NCI-H1092 treated with DMSO at 0.1 percent for 48 hours (cell line): ENCODE data around the gene SNTB2.

ENCODE experiments used
- DNase-seq: peaks from one replicate; lab custom pipeline; 2025; lab: John Stamatoyannopoulos, UW

SNTB2 gene

DNA sequence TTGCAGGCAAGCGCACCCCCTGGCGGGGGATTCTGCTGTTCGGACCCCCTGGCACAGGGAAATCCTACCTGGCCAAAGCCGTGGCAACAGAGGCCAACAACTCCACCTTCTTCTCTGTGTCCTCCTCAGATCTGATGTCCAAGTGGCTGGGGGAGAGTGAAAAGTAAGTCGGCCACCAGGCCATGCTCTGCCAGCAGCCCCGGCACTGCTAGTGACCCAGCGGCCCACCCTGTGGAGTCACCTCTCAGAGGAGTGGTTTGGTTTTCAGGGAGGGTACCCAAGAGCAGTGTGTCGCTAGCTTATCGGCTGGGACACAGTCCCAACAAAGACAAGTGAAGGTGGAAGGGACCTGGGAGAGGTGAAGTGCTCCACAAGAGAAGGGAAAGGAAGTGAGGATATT is 132.4 kb downstream of the SNTB2 start:
- DNase-seq, result no peak

DNA sequence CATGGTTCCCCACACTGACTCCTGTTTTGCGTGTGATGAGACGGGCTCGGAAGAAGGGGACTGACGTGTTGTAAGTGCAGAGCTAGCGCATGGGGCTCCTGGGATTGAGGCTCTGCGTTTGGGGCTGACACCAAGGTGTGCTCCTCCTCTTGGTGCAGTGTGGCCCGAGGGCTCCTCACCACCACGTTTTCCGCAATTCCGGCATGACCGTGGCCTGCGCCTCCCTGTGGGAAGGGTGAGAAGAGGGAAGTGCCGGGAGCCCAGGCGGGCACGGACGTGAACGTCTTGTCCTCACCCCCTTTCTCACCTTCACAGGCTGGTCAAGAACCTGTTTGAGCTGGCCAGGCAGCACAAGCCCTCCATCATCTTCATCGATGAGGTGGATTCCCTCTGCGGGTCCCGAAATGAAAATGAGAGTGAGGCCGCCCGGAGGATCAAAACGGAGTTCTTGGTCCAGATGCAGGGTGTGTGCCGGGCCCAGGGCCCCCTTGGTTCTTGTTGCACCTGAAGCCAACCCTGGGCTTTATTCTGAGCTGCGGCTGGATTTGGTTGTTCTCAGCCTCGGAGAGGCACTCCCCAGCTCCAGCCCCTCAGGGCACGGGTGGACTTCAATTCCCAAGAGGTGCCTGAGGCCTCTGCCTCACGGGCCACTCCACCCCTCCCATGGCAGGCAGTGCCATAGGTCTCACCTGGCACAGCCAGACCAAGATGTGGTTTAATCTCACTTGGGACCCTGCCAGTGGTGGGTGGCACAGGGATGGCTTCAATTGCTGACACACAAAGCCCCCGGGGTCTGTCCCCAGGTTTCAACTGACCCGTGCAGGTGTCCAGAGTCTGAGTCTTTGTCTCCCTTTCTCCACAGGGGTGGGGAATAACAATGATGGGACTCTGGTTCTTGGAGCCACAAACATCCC is 133.1 kb downstream of the SNTB2 start:
- no peak for DNase-seq

DNA sequence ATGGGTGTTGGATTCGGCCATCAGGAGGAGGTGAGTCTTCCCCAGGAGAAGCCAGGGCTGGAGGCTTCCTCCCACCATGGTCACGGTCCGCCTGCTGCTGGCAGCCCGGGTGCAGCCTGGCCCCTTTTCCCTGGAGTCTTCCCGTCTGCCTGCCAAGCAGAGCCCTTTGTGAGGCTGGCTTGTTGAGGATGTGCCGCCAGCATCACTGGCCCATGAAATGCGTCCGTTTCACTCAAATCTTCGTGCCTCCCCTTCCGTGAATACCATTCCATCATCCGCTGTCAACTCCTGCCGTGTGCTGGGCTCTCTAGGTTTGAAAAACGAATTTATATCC is 133.7 kb downstream of the SNTB2 start:
- DNase-seq, result no peak

GRCh38 chr16:69321080-69321479 is 134.1 kb downstream of the SNTB2 start:
- no peak for DNase-seq

DNA sequence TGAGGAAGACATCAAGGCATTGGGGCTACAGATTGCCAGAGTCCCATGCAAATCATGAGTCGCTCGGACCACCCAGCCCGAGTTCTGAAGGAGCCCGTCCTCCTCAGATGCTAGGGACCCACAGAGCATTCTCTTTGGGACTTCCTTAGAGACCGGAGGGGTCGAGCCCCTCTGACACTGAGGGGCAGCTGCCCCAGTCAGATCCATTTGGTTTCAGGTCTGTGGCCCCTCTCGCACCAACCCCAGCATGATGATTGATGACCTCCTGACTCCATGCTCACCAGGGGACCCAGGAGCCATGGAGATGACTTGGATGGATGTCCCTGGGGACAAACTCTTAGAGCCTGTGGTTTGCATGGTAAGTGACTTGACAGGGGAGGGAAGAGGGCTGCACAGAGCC is 135.4 kb downstream of the SNTB2 start:
- no peak for DNase-seq

DNA sequence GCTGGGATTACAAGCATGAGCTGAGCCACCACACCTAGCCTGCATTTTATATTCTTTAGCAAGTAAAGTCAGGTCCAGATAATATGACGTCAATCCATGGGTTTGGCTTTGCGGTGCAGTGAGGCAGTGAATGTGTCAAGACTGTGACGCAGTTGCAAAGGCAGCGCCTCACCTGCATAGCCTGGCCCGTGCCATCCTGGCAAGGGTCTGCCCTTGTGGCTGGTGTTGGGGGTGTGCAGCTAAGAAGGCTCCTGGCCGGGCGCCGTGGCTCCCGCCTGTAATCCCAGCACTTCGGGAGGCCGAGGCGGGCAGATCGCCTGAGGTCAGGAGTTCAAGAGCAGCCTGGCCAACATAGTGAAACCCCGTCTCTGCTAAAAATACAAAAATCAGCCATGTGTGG is 136.5 kb downstream of the SNTB2 start:
- no peak for DNase-seq

DNA sequence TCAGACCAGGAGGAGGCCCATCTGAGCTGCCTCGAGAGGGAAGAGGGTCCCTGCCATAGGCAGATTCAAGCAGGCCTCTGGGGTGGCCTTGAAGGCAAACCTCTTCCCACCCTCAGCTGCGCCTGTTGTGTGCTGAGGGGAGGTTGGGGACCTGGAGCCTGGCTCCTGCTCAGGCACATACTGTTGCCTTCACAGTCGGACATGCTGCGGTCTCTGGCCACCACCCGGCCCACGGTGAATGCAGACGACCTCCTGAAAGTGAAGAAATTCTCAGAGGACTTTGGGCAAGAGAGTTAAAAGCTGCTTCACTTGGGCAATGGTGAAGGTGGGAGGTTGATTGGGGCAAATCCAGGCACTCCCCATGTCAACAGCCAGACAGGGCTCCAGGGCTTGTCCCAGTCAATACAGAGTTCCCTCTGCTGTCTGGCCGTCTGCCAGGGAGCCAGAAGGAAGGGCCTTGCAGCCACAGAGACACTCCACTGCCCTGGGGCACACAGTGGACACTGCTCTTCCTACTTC is 137.1 kb downstream of the SNTB2 start:
- DNase-seq, result no peak

DNA sequence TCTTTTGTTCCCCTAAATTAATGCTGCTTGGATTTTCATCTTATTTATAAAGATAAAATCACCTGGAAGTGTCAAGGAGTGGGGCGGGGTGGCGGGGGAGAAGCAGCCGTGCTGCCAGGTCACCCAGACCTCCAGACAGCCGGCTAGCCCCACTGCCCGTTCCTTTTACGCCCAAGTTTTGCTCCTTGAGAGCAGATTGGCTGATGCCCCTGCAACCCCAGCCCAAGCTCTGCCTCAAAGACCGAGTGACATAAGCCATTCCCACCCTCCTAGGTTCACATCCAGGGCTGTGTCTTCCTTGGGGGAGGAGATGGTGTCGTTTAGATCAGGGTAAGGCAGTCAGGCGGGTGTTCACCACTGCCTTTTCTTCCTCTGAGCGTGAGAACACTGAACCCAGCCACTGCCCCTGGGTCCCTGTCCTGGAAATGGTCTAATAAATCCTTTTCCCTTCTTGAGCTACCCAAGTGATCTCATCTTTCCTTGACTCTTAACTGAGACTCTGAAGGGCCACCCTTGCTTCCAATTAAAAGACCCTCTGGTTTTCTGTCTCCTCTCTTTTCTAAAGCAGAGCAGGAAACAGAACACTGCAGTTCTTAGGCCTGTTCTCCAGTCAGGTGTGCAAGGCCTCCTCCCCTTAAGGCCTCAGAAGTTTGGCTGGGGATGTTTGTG is 137.8 kb downstream of the SNTB2 start:
- no peak for DNase-seq

- DNase-seq, result no peak
Observed at GRCh38 chr16:69325784-69326171, 138.8 kb downstream of the SNTB2 start.

- DNase-seq, result no peak
Observed at GRCh38 chr16:69326172-69326873, 139.4 kb downstream of the SNTB2 start.

DNA sequence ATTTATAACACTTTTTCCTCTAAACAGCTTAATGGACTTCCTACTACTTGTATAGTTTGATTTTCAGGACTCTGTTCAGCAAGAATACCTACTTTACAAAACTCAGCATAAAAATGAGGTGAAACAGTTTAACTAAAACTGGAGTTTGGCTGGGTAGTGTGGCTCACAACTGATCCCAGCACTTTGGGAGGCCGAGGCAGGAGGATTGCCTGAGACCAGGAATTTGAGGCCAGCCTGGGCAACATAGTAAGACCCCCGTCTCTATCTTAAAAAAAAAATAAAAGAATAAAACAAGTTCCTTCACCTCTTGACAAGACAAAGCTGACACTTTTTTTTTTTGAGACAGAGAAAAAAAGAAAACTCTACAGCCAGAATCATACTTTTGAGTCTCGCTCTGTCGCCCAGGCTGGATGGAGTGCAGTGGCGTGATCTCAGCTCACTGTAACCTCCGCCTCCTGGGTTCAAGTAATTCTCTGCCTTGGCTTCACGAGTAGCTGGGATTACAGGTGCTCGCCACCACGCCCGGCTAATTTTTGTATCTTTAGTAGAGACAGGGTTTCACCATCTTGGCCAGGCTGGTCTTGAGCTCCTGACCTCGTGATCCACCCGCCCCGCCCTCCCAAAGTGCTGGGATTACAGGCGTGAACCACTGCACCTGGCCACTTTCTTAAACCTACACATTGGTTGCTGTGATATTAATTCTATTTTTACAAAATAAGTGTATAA is 140.8 kb downstream of the SNTB2 start:
- no peak for DNase-seq

- no peak for DNase-seq
Observed at GRCh38 chr16:69328854-69329316, 141.9 kb downstream of the SNTB2 start.

GRCh38 chr16:69329369-69330285 is 142.7 kb downstream of the SNTB2 start:
- no peak for DNase-seq

DNA sequence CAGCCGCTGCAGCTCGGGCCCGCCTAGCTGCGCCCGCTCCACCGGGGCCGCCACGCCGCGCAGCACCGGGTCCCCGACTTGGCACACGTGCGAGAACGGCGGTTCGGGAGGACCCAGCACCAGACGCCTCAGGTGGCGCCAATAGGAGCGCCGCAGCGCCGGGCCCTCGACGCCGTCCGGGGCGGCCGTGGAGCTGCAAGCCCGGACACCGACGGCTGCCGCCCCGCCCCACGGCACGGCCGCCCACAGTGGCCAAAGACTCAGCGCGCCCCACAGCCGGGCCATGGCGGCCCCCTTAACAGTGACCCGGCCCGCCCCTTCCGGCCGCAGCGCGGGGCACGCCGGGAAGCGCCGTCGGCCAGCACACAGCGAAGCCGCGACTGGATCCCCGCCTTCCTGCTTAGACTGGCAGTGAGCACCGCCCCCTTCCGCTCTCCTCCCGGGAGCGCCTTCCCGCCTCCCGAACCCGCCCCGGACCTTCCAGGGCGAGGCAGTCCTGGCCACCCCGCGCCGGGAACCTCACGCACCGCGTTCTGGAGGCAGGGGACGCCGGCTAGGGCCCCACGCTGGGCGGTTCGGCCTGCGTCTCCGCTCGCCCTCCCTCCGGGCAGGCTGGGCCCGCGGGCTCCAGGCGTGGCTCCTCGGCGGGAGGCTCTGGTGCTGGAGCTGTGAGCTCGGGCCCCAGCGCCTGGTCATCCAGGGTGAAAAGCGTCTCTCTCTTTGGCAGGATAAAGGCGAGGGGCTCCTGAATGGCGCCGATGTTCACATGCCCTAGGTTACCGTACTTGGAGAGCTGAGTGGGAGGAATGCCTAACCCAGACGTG is 143.5 kb downstream of the SNTB2 start, which contains the start of gene PDF:
Gene PDF (minus strand): TSS at position 303 of the 824 bp plus-strand sequence. CDS start 18 bp downstream, at position 285.
- DNase-seq, result peak; percentile 90

GRCh38 chr16:69334696-69335095 is 147.7 kb downstream of the SNTB2 start:
- DNase-seq, result no peak

DNA sequence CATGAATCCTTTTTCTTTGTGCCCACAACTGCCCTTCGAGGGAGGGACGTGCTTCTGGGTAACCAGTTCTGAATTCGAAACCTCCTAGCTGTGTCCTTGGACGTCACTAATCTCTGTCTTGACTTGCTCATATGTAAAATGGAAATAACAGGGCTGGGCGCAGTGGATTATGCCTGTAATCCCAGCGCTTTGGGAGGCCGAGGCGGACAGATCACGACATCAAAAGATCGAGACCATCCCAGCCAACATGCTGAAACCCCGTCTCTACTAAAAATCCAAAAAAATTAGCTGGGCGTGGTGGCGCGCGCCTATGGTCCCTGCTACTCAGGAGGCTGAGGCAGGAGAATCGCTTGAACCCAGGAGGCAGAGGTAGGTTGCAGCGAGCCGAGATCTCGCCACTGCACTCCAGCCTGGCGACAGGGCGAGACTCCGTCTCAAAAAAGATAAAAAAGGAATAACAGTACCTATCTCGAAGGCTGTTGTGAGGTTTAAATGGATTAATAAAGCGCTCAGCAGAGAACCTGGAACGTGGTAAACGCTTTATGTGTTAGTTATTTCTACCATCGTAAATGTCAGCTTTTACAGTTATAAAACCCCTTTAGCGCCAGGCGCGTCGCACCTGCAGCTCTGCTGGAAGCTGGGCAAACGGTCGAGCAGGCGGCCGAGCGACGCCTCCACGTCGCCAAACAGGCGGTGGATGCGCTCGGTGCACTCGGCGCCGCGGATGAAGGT is 151.8 kb downstream of the SNTB2 start:
- DNase-seq, result no peak

GRCh38 chr16:69339289-69340094 is 152.5 kb downstream of the SNTB2 start, which contains the start of the genes COG8 and NIP7:
Gene COG8, minus strand, starts transcription at chr16:69339564. Its CDS starts 12 bp downstream, at chr16:69339552.
Gene NIP7, plus strand, starts transcription at chr16:69339772. Its CDS starts 58 bp downstream, at chr16:69339830.
- peak; percentile 99 for DNase-seq

- no peak for DNase-seq
Observed at GRCh38 chr16:69340095-69340644, 153.2 kb downstream of the SNTB2 start.
